Measurements from ENCODE around the gene MDFI. TPM values are rescaled to one million over a fixed set of nuclear protein-coding genes. Genes with fewer than 3 reads are reported as not detected.

The MDFI gene
- total and polyA plus RNA-seq, 9 of the 15 experiments (the other 6 are each of a cell fraction or from before 2014, with no cell fraction given): not detected

DNA sequence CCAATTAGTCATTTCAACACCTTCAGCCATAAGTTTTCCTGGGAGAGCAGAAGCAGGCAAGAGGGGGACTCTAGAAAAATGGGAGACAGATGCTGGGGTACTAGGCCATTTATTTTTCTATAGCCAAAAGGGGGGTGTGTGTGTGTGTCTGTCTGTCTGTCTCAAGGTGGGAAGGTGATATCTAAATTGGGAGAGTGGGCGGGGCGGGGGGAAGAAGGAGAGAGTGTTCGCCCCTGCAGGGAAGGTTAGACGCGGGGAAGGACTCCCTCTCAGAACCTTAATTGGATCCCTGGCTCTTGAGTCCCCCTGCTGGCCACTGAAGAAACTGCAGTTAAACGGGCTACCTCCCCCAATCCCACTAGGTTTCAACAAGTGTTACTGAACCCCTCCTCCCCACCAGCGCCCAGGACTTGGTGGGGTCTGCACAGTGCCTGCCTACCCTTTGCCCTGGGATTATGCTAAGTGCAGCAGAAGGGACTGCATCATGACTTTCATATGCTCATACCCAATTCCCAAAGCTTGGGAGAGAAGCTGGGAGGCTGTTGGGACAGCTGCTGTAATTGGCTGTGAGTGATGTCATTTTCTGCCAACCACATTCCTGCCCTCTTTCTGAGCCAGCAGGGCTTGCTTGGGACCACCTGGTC is 46.3 kb upstream of the MDFI start (continued):
- no peak for TF ChIP-seq ZBTB34 (CRISPR knock-in tag; IDR thresholded peaks at IDR 0.05)
- TF ChIP-seq, protein P1, sequence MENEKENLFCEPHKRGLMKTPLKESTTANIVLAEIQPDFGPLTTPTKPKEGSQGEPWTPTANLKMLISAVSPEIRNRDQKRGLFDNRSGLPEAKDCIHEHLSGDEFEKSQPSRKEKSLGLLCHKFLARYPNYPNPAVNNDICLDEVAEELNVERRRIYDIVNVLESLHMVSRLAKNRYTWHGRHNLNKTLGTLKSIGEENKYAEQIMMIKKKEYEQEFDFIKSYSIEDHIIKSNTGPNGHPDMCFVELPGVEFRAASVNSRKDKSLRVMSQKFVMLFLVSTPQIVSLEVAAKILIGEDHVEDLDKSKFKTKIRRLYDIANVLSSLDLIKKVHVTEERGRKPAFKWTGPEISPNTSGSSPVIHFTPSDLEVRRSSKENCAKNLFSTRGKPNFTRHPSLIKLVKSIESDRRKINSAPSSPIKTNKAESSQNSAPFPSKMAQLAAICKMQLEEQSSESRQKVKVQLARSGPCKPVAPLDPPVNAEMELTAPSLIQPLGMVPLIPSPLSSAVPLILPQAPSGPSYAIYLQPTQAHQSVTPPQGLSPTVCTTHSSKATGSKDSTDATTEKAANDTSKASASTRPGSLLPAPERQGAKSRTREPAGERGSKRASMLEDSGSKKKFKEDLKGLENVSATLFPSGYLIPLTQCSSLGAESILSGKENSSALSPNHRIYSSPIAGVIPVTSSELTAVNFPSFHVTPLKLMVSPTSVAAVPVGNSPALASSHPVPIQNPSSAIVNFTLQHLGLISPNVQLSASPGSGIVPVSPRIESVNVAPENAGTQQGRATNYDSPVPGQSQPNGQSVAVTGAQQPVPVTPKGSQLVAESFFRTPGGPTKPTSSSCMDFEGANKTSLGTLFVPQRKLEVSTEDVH (IDR thresholded peaks at IDR 0.05; ENCODE audit: low read depth, partially characterized antibody): no peak
- 0 out of 2 replicates have a peak, but pooled peaks have one; percentile 43 for TF ChIP-seq ZFP91 (CRISPR knock-in tag; IDR thresholded peaks at IDR 0.05)
- TF ChIP-seq, protein P2, sequence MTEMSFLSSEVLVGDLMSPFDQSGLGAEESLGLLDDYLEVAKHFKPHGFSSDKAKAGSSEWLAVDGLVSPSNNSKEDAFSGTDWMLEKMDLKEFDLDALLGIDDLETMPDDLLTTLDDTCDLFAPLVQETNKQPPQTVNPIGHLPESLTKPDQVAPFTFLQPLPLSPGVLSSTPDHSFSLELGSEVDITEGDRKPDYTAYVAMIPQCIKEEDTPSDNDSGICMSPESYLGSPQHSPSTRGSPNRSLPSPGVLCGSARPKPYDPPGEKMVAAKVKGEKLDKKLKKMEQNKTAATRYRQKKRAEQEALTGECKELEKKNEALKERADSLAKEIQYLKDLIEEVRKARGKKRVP (CRISPR knock-in tag; IDR thresholded peaks at IDR 0.05): no peak
- peak in 1 of 2 experiments; percentile 9; a peak in 1 of 4 replicates for TF ChIP-seq RCOR1 (IDR thresholded peaks at IDR 0.05; ENCODE audit: borderline replicate concordance in 1 of 2, low read depth in 2 of 2, low read length in 2 of 2)
- TF ChIP-seq ARID2 (IDR thresholded peaks at IDR 0.05): peak; percentile 76
- TF ChIP-seq HDAC3 (IDR thresholded peaks at IDR 0.05; ENCODE audit: borderline replicate concordance, partially characterized antibody): no peak
- TF ChIP-seq TAF7 (tag; IDR thresholded peaks at IDR 0.05): peak; percentile 28; the same call in 1 of the 2 replicates
- TF ChIP-seq RB1 (IDR thresholded peaks at IDR 0.05; ENCODE audit: low read depth): peak; percentile 31; the same call in 1 of the 2 replicates
- peak; percentile 89 for TF ChIP-seq DEAF1 (CRISPR knock-in tag; IDR thresholded peaks at IDR 0.05)
